GM18909 (cell line): ENCODE results near the gene FADS1.

Experiments used
- ATAC-seq: cut with Tn5 transposase; IDR thresholded peaks from one replicate; pipeline ENCODE4 v1.9.1; 2021; ENCODE audit warnings: mild to moderate bottlenecking; ENCODE audit not compliant: unreplicated experiment, poor library complexity

FADS1 gene

DNA sequence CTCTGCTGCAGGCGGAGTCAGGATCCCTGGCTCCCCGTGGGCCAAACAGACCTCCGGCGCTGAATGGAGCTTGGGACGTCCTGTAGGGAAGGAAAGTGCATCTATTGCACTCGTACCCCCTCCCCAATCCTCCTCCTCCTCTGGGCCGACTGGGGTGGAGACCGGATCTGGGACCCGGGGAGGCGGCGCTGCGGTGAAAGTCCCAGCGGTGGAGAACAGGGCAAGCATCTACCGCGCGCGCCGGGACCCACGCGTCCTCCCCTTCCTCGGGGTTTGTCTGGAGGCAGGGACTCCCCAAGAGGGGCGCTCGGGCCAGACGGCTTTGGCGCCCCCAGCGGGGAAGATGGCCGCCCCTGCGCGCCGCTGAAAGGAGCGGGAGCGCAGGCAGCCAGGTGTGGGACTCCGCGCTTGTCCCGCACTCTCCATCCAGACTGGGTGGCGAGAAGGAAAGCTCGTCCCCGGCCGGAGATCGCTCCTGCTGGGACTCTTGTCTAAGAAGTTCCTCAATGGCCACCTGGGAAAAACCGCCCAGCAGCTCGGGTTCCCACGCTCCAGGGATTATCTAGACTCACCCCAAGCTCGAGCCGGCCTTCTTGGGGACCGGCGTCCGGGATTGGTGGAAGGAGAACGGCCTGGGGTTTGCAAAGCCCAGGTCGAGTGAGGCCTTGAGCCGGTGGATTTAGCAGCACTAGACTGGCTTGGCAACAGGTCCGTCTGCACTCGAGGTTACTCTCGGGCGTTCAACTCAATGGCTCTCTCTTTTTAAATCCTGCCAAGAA lies 12.0 kb upstream of the FADS1 start:
- ATAC-seq = no peak

DNA sequence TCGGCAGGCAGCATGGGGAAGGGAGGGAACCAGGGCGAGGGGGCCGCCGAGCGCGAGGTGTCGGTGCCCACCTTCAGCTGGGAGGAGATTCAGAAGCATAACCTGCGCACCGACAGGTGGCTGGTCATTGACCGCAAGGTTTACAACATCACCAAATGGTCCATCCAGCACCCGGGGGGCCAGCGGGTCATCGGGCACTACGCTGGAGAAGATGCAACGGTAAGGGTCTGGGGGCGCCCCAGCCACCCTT lies 11.5 kb upstream of the FADS1 start:
- no peak for ATAC-seq

DNA sequence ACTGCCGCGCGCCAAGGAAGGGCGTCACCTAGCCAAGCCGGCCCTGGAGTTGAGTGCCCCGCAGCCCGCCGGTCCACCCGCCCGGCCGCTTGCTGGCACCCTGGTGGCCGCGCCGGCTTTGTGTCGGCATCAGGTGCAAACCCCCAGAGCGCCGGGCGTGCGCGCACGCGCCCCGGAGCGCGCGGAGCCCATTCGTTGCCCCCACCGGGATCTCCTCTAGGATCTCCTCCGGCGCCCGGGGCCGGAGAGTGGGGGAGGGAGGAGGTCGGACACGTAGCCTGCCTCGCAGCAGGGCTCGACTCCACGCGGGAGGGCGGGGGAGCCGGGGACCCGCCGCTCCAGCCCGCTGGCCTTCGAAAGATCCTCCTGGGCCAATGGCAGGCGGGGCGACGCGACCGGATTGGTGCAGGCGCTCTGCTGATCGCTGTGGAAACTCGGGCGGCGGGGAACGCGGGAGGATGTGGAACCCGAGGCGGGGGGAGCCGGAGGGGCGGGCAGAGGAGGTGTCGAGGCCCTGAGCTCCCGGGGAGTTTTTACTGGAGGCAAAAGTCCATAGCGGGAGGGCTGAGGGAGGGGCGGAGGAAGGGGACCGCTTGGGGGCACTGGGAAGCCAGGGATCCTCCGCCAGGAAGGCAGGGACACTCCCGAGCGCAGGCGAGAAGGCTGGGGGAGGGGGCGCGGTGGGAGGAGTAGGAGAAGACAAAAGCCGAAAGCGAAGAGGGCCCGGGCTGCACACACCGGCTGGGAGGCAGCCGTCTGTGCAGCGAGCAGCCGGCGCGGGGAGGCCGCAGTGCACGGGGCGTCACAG lies 11.0 kb upstream of the FADS1 start, which contains the start of gene FADS2:
Gene FADS2, plus strand, starts transcription at position 730 of the 808 bp plus-strand sequence. CDS start 91 bp downstream, outside the sequence.
- peak; percentile 73 for ATAC-seq

DNA sequence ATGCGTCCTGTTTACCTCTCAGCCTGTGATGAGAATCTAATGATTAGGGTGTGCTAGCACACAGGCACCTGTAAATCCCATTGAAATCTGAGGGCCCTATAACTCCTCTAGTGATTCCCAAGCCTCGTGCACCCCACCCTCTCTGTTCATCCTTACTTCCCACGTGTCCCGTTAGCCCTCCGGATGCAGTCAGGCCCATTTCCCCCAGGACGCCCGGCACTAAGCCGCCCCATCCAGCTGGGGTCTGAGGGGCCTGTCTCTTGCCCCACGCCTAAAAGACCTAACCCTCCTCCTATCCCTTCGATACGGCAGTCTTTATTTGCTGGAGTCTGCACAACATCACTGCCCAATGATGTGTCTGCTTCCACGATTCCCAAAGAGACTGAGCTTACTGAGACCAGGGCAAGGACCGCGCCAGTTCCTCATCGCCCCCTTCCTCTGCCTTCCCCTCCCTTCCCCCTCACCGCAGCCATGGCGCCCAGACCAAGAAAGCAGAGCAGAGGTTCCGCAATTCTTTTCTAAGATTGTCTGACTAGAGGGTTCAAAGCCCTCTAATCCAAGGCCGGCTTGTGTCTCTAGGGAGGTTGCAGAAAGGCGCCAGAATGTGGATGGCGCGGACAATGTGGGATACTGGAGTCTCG lies 10.2 kb upstream of the FADS1 start:
- no peak for ATAC-seq

DNA sequence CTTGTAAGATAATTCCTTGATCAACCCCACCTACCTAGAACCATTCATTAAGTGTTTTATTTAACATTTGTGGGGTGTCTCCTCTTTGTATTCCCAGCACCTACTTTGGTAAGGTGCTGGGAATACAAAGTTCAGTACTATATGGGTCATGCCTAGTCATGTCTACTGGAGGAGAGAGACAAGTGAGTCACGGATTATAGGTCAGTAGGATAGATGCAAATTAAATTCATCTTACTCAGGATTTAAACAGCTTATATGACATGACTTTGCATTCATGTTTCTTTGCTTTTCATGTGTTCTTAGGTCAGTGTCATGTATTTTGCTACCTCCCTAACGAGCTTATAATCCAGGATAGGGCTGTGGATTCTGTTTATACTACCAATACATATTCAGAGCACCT lies 3.4 kb upstream of the FADS1 start:
- no peak for ATAC-seq

DNA sequence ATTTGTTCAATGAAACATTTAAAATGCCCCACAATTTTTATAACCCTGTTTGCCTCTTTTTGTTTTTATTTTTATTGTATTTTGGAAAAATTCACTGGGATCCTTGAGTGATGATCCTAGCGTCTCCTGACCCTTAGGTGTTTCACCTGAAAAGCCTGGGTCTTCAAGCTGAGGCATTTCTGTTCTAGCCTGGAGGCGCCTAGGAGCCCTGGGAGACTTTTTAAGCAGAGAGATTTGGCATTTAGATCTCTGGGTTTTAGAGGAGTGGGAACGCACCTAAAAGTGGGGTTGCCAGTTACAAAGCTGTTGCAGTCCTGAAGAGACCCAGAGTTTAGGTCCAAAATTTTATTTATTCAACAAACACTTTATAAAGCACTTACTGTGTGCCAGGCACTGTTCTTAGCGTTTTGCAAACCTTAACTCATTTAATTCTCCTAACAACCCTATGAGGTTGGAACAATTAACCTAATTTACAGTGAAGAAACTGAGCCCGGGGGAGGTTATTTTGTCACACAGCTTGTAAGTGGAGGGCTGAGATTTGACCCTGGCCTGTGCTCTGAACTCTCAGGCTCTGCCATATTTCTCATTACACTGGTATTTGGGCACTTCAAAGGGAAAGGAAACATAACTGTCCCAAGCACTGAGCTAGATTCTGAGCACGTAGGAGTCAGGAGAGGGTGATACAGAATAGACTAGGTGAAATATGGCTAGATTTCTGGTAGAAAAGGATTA lies 834 bp upstream of the FADS1 start:
- no peak for ATAC-seq

DNA sequence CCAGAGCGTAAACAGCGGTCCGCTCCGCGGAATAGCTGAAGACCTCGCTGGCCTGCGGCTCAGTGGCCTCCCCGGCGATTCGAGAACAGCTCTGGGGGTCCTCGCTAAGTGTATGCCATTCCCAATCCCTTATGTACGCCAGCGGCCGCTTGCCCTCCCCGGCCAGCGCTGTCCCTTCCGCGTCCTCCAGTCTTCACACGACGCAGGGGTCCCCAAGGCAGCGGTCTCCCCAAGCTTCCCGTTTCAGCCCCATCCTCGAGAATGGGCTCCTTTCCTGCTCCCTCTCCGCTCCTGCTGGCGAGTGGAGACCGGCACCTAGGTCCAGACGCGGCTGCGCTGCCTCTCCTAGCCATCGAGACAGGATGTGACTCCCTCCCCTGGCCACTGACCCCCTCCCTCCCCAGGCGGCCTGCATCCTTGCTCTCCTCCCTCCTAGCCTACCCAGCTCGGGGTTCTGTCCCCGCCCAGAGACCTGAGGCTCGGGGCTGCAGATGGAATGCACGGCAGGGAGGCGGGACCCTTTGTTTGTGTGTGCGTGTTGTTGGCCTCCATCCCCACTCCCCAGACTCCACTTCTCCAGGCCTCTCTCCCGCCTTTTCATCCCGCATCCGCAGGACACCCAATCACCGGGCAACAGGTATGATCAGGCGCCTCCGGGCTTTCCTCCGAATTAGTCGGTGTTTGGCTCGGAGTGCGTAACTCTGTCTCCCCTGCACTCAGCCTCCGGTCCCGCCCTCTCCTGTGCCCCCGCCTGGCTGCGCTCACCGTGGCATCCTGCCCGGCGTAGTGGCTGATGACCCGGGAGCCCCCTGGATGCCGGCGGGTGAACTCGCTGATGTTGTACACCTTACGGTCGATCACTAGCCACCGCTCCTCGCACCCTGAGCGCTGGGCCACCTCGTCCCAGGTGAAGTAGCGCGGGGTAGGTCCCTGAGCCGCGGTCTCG lies 740 bp downstream of the FADS1 start:
- ATAC-seq = peak; percentile 38

DNA sequence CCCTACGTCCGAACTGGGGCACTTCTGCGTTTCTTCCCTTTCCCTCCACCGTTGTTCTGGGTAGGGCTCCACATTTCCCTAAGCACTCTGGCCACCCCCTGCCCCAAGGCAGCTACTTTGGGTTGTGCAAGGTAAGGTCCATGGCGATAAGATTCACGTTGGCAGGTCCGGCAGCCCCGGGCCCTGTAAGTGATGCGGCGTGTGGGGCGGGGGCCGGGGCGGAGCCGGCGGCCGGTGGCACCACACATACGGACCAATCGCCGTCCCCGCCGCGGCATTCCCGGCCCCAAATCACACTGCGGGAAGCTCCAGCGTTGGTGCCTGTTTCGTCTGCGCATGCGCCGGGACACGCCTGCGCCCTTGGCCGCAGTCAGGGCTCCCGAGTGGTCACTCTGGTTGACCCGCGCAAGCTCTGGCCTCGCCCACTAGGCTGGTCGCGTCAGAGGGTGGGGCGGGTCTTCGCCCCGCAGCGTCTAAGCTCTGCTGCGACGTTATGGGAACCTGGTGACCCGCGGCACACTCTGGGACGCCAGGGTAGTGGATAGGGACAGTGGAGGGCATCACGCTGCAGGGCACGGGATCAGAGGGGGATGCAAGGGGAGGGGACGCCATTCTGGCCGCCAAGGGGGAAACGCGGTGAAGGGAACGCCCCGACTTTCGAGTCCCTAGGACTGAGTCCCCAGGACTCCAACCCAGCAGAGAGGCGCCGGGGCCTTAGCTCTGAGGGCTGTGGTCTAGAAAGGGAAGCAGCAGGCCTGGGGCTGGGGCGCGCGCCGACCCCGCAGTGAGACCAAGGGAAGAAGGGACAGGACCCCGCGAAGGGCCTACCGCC lies 1.6 kb downstream of the FADS1 start:
- peak; percentile 62 for ATAC-seq

DNA sequence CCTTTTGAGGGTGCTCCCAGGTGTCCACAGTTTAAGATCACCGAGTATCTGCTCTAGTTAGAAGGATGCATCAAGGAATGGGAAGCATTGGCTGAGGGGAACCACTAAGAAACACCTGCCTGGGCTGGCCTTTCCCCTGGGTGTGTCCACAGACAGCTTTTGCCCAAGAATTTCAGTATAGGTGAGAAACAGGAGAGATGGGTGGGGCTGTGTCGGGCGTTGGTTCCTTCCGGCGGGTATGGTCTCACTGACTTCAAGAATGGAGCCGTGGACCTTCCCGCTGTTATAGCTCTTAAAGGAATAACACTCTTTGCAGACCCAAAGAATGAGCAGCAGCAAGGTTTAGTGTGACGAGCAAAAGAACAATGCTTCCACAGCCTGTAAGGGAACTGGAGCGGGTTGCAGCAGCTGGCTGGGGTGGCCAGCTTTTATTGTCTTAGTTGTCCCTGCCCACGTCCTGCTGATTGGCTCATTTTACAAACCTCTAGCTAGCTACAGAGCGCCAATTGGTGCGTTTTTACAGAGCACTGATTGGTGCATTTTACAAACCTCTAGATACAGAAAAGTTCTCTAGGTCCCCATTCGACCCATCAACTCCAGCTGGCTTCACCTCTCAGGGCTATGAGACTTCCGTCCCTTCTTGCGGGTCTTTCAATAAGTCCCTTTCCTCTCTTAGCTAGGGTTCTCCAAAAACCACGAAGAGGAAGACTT lies 2.4 kb downstream of the FADS1 start:
- no peak for ATAC-seq

DNA sequence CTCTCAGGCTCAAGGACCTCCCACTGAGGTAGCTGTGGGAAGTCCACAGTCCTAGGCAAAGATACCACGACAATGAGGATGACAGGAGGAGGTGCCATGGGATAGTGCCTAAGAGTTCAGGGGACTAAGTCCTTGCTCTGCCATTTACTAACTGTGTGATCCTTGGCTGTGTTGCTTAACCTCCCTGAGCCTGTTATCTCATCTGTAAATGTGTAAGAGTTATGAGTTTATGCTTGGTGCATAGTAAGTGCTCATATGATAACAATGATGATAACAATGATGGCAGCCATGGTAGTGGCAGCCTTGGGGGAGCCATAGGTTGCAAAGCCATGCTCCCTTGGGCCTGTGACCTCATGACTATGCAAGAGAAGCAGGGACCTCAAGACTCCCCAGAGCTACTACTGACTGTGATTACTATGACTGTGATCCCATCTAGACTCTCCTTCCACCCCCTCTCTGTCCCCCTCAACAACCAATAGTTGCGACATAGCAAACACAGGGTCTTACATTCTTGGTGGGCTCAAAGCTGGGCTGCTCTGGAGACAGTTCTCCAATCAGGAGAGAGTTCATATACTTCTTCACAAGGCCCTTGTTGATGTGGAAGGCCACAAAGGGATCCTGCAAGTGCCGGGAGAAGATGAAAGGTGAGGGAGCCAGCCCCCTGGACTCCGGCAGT lies 3.9 kb downstream of the FADS1 start:
- no peak for ATAC-seq

DNA sequence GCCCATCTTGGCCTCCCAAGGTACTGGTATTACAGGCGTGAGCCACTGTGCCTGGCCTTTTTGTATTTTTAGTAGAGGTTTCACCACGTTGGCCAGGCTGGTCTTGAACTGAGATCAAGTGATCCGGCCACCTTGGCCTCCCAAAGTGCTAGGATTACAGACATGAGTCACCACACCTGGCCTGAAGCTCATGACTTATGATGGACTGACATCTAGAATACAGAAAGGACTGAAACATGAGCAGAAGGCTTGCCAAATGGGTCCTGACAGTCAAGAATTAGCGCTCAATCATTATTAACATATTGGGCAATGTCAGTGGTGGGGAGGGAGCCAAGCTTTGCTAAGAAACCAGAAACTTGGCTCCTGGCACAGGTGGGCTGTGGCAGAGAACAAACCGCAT lies 5.0 kb downstream of the FADS1 start:
- no peak for ATAC-seq

DNA sequence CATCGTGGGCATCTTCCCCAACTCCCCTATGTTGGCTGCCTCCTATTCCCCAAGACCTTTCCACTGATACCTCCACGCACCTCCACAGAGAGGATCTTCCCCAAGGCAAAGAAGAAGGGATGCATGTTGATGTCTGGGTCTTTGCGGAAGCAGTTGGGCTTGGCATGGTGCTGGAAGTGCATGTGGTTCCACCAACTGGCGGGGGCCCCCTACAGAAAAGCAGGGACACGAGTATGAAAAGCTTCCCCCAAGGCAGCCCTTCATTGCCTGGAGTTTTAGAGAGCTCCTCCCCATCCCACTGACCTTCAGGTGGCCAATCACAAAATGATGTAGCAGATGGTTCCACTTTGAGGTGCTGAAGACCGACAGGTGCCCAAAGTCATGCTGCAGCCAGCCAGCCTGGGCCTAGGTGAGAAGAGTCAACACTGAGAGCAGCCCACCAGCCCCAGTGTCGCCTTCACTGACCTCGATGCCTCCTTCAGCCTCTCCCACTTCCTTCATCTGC lies 6.1 kb downstream of the FADS1 start:
- no peak for ATAC-seq

DNA sequence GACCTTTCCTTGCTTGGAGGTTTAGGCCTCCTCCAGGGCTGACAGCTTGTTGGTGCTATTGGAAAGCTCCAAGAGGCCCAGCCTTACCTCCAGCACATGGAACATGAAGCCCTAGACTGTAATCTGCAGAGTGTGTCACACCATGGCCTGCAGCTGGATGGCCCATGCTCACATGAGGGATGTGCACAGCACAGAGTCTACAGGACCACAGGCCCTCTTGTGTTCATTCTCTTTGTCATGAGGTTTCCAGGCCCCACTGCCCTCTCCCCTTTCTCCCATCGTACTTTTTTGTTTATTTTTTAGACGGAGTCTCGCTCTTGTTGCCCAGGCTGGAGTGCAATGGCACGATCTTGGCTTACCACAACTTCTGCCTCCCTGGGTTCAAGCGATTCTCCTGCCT lies 10.0 kb downstream of the FADS1 start:
- no peak for ATAC-seq

DNA sequence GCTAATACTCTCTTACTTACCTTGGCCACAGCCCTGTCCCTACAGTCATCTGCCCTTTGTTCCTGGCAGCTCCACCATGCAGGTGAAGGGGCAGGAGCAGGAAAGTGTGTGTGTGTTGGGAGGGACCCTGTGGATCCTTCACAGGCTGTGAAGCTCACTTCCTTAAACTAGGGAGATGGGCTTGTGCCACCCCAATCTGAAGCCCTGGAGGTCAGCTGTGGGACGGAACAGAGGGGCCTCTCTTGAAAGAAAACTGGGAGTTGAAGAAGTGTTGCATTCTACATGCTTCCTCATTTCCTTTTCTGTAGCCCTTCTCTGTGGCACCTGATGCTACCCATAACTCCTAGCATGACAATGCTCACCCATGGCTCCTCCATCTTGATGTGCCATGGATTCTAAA lies 11.7 kb downstream of the FADS1 start:
- ATAC-seq = no peak

DNA sequence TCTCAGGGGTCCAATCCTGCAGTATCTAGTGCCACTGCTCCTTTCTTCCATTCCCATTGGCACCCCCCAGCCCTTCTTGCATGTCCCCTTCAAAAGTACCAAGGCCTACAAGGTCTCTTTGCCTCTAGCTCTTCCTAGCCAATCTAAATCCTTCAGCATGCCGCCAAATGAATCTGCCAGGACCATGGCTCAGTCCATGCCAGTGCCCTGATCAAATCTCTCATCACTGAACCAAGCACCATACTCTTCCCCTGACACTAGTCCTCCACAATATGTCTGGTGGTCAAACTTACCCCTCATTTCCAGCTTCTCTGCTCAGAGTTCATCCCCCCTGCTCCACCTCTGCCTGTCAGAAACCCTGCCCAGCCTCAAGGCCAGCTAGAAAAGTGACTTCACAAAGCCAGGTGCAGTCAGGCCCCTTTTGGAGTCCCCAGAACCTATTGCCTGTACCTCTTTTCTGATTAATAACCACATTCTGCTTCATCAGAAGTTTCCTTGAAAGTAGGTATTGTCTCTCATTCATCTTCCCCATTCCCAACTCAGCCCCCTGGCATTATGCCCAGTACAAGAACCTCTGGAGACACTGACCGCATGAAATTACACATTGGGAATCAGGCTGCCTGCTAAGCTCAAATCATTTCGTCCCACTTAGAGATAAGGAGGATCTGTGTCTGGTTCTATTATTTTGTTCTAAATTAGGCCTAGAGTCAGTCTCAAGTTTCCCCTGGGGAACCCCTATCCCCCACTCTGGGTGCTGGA lies 12.7 kb downstream of the FADS1 start:
- ATAC-seq = no peak

DNA sequence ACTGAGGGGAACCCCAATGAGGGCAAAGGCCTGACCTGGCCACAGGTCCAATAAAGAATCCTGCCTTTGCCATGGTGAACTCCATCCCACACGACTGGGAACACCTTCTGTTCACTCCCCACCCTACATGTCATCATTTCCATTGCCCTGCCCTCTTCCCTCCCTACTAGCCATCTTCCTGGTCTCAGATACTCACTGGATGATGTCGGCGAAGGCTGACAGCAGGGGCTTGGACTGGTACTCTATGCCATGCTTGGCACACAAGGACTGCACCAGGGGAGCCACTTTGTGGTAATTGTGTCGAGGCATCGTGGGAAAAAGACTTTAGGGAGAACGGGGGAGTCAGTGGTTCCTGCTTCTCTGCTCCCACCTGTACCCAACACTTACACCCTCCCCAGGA lies 14.2 kb downstream of the FADS1 start:
- no peak for ATAC-seq
